ENCODE data around the gene HOXA11.

Gene HOXA11

GRCh38 chr7:27179503-27180430 lies 5.3 kb downstream of the HOXA11 start:
- DNase-seq, result peak; percentile 57

GRCh38 chr7:27179030-27179429 lies 6.0 kb downstream of the HOXA11 start:
- DNase-seq, result no peak

- no peak for DNase-seq
Observed at GRCh38 chr7:27178366-27178765, 6.7 kb downstream of the HOXA11 start.

- DNase-seq, result no peak
Observed at GRCh38 chr7:27177795-27178320, 7.2 kb downstream of the HOXA11 start.

- no peak for DNase-seq
Observed at GRCh38 chr7:27176962-27177794, 7.9 kb downstream of the HOXA11 start.

- DNase-seq, result no peak
Observed at GRCh38 chr7:27176524-27176845, 8.5 kb downstream of the HOXA11 start.

GRCh38 chr7:27175626-27176523 lies 9.2 kb downstream of the HOXA11 start:
- no peak for DNase-seq

- DNase-seq, result no peak
Observed at GRCh38 chr7:27174874-27175625, 10.0 kb downstream of the HOXA11 start.

GRCh38 chr7:27173956-27174873 lies 10.8 kb downstream of the HOXA11 start, which contains the start of gene HOXA10:
Gene HOXA10 (minus strand): TSS chr7:27174320. CDS start chr7:27174306, 14 bp downstream.
- no peak for DNase-seq

- peak; percentile 33 for DNase-seq
Observed at GRCh38 chr7:27173511-27173955, 11.5 kb downstream of the HOXA11 start.

GRCh38 chr7:27172823-27173510 lies 12.1 kb downstream of the HOXA11 start:
- DNase-seq, result no peak

GRCh38 chr7:27172315-27172774 lies 12.7 kb downstream of the HOXA11 start:
- DNase-seq, result no peak

- DNase-seq, result no peak
Observed at GRCh38 chr7:27171637-27172314, 13.3 kb downstream of the HOXA11 start.

- no peak for DNase-seq
Observed at GRCh38 chr7:27171325-27171636, 13.8 kb downstream of the HOXA11 start.

- no peak for DNase-seq
Observed at GRCh38 chr7:27170426-27171324, 14.4 kb downstream of the HOXA11 start.

- DNase-seq, result no peak
Observed at GRCh38 chr7:27169658-27170425, 15.2 kb downstream of the HOXA11 start.

- DNase-seq, result no peak
Observed at GRCh38 chr7:27168265-27168947, 16.6 kb downstream of the HOXA11 start.
